ENCODE data around the gene DKK3. TPM values are rescaled to one million over a fixed set of nuclear protein-coding genes. Genes with fewer than 3 reads are reported as not detected.

DKK3 gene
- total RNA-seq, 1 donor from 2014 or later, result 129 TPM

GRCh38 chr11:12005476-12005875 lies 3.0 kb downstream of the DKK3 start:
- DNase-seq (ENCODE audit: low spot score), result no peak

- DNase-seq (ENCODE audit: low spot score), result no peak
Measured at GRCh38 chr11:12005061-12005460, 3.4 kb downstream of the DKK3 start.

DNA sequence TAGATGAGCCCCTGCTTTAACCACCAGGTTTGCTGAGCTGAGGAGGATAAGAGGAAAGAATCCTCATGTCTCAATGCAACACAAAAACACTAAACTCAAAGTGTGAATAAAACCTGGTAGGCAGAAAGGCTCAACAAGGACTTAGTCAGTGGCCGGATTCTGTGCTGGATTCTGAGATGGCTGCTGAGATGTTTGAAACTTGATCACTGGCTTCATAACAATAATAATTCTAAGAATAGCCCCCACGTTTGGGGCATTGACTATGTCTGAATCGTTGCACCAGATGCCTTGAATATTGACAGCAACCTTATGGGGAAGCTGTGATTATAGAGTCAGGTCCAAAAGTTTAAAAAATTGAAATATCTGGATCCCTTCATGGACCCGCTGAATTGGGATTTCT lies 4.6 kb downstream of the DKK3 start:
- no peak for DNase-seq (ENCODE audit: low spot score)

DNA sequence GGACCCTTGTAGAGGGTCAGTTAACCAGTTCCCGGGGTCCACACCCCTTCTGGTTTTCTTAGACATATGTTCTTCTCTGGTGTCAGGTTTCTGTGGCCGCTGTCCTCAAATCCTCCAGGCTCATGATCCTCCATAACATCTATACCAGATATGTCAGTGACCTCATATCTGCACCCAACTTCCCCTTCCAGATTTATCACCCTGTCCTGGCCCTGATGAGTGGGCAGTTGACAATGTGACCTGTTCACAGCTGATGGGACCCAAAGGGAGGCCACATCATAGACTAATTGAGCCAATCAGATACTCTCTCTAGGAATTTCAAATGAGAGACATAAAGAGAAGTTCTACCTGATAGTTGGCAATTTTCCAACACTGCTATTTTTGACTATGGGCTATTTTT lies 5.1 kb downstream of the DKK3 start:
- DNase-seq (ENCODE audit: low spot score), result no peak

GRCh38 chr11:12001186-12001585 lies 7.2 kb downstream of the DKK3 start:
- DNase-seq (ENCODE audit: low spot score), result no peak

- DNase-seq (ENCODE audit: low spot score), result no peak
Measured at GRCh38 chr11:11998091-11998781, 10.2 kb downstream of the DKK3 start.

DNA sequence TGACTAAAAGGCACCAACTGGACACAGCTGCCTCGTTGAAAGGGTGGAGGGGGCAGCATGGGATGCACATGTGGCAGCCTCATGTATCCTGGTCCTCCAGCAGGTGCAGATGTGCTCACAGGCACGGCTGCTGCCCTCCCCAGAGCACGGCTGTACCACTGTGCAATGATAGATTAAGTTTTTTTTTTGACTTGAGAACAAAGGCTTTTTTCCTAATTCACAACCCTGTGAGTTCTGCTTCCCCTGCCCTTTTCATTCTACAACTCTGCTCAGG lies 11.4 kb downstream of the DKK3 start:
- DNase-seq (ENCODE audit: low spot score), result no peak

DNA sequence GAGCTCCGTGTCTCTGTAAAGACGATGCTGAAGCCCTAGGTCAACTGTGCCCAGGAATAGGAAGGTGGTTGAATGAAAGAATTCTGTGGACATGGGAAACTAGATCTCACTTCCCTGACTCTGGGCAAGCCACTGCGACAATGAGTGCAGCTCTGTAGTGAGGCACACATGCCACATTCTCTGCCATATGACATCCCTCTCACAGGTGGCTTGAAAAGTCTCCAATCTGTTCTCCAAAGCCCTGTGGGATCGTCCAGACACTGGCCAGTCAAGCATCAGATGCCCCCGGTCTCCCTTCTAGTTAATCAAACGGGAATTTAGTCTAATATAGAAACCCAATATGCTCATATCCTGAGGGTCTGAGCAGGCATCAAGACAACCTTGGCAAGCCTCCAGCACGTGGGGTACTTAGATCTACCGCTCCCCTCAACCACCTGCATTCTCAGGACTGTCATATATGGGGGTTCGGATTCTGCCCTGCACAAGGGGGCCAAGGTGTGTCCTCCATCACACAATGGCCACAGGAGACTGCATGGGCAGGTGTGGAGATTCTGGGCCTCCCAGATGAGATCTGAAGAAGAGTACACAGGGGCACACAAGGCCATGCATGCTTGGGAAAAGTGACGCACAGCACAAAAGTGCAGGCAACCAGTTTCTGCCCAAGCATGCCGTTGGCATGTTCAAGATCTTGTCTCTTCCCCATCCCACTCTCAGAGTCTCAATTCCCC lies 11.9 kb downstream of the DKK3 start:
- no peak for DNase-seq (ENCODE audit: low spot score)

- DNase-seq (ENCODE audit: low spot score), result no peak
Measured at GRCh38 chr11:11995601-11996000, 12.8 kb downstream of the DKK3 start.

- DNase-seq (ENCODE audit: low spot score), result peak; percentile 63
Measured at GRCh38 chr11:11993839-11994238, 14.6 kb downstream of the DKK3 start.

- DNase-seq (ENCODE audit: low spot score), result no peak
Measured at GRCh38 chr11:11992257-11993212, 15.9 kb downstream of the DKK3 start.

GRCh38 chr11:11989774-11990744 lies 18.4 kb downstream of the DKK3 start:
- peak; percentile 85 for DNase-seq (ENCODE audit: low spot score)

GRCh38 chr11:11988681-11989261 lies 19.7 kb downstream of the DKK3 start:
- DNase-seq (ENCODE audit: low spot score), result no peak

DNA sequence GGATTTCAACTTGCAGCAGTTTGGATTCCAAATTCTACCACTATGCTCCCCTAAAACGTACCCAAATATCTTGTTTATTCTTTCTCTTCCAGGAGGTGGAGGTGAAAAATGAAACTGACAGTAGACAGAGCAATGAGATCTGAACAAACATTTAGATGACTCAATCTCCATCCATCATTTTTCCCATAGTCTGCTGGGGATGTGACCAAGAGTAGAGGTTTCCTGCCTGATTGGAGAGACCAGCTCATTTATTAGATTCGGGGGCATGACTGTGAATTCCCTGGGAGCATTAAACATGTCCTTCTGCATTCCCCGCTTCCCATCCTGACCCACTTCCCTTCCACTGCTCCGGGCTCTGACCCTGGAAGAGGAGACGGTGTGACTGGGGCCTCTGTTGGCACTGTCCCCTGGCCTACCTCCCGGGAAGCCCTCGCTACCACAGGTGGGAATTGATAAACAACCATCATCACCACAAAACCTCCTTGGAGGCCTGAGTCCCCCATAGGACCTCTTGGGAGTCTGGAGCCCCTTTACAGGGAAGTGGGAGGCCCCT lies 20.3 kb downstream of the DKK3 start:
- no peak for DNase-seq (ENCODE audit: low spot score)

DNA sequence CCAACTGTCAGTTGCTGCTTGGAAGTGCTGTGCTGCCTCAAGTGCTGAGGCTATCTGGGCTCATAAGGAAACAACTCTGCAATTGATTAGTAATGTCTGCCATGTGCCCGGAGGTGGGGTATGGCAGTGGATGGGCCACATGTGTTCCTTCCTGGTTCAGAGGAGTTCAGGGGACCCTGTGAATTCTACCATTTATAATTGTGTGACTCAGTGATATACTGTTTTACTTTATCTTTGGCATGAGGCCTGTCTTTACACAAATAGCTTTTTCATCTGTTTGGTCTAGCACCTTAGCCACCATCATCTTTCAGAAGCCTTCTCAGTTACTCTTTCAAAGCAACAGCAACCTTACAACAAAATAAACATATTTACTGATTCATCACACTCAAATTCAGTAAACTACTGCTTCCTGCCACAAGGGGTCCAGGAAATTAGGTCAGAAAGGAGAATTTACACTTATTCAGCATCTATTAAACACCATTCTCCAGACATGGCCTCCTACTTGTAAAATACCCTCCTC lies 20.9 kb downstream of the DKK3 start:
- DNase-seq (ENCODE audit: low spot score), result no peak

- DNase-seq (ENCODE audit: low spot score), result no peak
Measured at GRCh38 chr11:11985954-11986949, 22.2 kb downstream of the DKK3 start.

- no peak for DNase-seq (ENCODE audit: low spot score)
Measured at GRCh38 chr11:11985016-11985715, 23.3 kb downstream of the DKK3 start.

DNA sequence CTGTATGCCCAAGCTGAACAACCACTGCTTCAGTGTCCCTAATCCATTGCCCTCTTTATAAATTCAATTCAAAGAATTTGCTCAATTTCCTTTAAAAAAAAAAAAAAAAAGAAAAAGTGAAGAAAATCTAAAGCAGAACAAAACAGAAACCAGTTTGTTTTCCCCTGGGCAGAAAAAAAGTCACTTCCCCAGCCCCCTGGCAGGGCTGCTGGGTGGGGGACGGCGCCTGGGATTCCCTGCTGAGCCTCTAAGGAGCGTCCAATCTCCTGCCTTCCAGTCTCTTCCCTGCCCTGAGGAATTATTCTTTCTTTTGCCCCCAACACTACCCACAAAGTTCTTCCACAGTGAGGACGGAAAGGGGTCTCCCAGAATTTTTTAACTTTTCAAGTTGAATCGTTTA lies 23.9 kb downstream of the DKK3 start:
- DNase-seq (ENCODE audit: low spot score), result no peak
